MV-4-11 (cell line): ENCODE results near the gene AMMECR1.
"Not testable (repeated sequence)": the region's sequence is repeated elsewhere in the genome, so short reads cannot be mapped to it uniquely, and the experiment has no call there.

Experiments
- DNase-seq: peaks from one replicate; lab custom pipeline; 2025; lab: John Stamatoyannopoulos, UW

AMMECR1 gene

DNA sequence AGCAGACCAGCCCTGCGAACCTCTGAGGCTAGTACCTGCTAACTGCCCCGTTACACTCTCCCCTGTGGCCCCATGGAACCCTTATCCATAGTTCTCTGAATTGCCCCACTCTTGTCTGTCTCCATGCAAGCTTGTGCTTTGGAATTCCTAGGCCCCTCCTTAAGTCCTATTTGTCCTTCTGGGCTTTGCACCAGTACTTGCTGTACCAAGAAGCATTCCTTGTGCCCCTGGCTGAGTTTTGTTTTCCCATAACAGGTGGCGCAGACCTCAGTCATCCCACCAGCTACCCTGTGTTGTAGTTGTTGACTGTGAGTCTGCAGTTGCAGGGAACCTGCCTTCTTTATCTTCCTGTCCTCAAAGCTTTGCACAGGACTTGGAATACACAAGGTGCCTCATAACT, 147.9 kb downstream of the AMMECR1 start:
- DNase-seq: no peak

- DNase-seq: no peak
These were observed 149.3 kb downstream of the AMMECR1 start for GRCh38 chrX:110168585-110168984.

DNA sequence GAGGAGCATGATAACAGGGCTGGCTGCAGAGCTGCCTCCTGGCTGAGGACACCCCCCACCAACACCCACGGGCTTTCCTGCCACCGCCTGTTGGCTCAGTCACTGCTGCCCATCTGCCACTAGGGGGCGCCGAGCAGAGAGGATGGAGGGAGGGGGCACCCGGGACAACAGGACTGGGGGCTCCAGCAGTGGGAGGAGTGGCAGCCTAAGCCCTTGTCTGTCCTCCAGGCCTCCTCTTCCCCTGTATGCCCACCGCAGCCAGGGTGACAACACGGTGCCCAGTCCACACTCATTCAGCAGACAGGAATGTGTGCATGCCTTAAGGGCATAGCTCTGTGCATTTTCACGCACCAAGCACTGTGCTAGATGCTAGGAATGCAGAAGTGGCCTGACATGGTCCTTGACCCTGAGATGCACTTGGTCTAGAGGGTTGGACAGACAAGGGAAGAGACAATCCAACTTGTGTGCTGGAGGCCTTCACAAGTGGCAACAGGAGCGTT, 149.9 kb downstream of the AMMECR1 start:
- no peak for DNase-seq

DNA sequence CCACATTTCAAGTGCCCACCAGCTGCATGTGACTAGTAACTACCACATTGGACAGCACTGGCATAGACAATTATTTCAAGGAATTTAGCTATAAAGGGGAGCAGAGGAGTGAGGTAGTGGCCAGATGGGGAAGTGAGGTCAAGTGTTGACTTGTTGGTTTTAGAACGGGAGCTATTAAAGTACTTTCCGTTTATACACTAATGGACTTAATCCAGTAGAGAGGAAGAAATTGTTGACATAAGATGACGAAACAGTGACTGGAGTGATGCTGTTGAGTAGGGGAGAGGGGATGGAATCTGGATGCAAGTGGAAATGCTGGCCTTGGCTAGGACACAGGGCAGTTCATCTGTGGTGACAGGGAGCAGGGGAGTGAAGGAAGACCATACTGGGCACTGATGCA, 154.4 kb downstream of the AMMECR1 start:
- DNase-seq: peak; percentile 13

DNA sequence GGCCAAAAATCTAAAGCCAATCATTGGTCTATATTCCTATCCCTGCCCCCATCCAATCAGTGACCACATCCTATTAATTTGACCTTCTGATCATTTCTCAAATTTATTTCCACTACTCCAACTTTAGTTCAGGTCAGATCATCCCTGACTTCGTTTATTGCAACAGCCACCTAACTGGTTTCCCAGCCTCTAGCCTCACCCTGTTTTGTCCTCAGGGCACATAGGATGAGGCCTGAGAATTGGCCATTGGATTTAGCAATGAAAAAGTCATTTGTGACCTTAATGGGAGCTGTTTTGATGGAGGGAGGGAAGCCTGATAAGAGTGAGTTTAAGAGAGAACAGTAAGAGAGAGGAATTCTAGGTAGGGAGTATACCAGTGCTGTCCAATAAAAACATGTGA, 155.0 kb downstream of the AMMECR1 start:
- no peak for DNase-seq

GRCh38 chrX:110162131-110162530, 155.8 kb downstream of the AMMECR1 start:
- DNase-seq: no peak

DNA sequence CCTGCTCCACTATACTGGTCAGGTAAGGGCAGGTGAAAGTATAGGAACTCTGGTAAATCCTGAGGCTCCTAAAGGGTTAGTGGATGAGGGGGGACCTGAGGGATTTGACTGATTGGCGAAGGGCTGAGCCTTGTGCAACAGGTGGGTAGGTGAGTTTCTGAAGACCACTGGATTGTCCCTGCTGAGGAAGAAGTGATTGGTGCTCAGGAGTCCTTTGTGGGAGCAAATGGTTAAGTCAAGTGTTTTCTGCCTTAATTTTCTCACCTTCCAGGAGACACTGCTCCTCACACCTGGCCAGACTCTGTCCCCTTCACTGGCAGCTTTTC, 156.6 kb downstream of the AMMECR1 start:
- DNase-seq: no peak

DNA sequence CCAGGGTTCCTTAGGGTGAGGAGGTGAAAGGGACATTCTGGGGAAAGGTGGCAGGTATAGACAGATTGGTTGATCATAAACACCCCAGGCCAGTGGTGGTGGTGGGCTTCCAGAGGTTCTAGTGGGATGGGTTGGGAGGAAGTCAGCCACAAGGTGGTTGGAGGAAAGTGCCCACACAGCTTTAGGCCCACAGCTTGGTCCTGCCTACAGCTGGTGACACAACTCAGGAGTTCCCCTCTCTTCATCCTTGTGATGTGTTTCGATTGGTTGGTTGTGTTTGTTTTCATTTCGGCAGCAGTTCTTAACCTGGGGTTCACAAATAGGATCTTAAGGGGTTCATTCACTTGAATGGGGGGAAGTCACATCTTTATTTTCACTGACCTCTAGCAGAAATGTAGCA, 158.0 kb downstream of the AMMECR1 start:
- no peak for DNase-seq

- DNase-seq: peak; percentile 53
These were observed 158.7 kb downstream of the AMMECR1 start for GRCh38 chrX:110159235-110159634.

- no peak for DNase-seq
These were observed 160.4 kb downstream of the AMMECR1 start for GRCh38 chrX:110157444-110157843.

GRCh38 chrX:110156167-110156754, 161.6 kb downstream of the AMMECR1 start:
- no peak for DNase-seq

DNA sequence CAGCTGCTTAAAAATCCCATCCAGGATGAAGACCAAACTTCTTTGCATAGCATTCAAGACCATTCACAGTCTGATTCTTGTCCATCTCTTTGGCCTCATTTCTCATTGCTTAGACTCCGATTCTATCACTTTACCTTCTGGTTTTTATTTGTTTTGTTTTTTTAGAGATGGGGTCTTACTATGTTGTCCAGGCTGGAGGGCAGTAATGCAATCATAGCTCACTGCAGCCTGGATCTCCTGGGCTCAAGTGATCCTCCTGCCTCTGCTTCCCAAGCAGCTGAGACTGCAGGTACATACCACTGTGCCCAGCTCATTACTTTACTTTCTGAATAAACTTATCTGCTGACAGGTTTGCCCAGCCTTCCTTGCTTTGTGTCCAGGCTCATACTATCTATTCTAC, 162.1 kb downstream of the AMMECR1 start:
- DNase-seq: no peak

- DNase-seq: not testable (repeated sequence)
These were observed 163.6 kb downstream of the AMMECR1 start for GRCh38 chrX:110154328-110154727.

GRCh38 chrX:110153896-110154295, 164.0 kb downstream of the AMMECR1 start:
- DNase-seq: no peak

DNA sequence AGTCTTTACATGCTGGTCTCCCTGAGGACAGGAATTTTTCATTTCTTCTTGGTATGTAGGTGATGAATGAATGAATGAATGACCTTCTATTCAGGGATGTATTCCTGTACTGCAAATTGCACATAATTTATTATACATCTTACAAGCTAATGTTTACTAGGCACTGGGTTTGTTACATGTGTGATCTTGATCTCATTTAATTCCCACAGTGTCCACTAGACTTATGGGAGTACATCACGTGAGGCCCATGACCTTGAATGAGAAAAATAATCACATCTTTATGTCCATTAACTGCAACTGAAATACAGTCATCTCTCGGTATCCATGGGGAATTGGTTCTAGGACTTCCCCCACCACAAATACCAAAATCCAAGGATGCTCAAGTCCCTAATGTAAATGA, 164.6 kb downstream of the AMMECR1 start:
- no peak for DNase-seq

DNA sequence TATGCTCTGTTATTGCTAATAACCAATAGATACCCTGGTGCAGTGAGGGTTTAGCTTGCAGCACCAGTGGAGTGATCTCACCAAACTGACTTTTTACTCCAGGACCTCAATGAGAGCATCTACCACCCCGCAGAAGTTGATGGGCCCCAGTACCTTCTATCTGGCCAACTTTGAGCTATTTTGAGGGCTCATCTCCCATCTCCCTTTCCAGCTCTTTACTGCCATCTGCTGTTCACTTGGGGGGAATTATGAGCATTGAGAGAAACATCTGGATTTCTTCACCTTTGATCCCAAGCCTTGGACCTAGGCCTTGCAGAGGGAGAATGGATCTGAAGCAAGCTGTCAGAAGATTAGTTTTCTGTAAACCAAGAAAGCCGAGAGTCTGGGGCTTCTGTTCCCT, 171.4 kb downstream of the AMMECR1 start:
- peak; percentile 38 for DNase-seq

GRCh38 chrX:110145854-110146253, 172.0 kb downstream of the AMMECR1 start:
- DNase-seq: peak; percentile 36

- peak; percentile 8 for DNase-seq
These were observed 172.6 kb downstream of the AMMECR1 start for GRCh38 chrX:110145311-110145710.
